ENCODE data around the gene PRRG4. TPM values are rescaled to one million over a fixed set of nuclear protein-coding genes. Genes with fewer than 3 reads are reported as not detected.

Gene PRRG4
- total and polyA plus RNA-seq, 2 of the 4 experiments (the other 2 are of a cell fraction), result not detected

DNA sequence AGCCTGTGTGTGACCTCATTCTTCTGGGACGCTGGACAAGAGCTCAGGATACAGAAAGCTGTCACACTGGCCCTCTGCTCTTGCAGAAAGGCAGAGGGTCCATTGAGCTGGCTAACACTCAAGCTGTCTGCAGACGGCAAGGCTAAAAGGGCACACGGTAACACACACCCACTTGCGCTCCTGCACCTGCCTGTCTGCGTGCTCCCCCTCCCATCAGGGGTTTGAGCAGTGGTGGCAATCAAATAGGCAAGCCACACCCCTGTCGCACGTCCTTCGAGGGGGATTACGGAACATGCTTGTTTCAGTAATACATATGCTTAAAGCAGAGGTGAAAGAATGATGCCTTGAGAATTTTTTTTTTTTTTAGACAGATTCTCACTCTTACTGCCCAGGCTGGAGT is 55.8 kb downstream of the PRRG4 start:
- no peak overlapping the region for H3K4me2 ChIP-seq (ENCODE audit: low read depth, low read length)
- no peaks in the 10 kb centered on the region for H3K79me1 ChIP-seq (ENCODE audit: low read depth in 1 of 2, low read length in 2 of 2)
- intact Hi-C loops (cut with micrococcal nuclease) (no loop called here), dilution Hi-C loops (cut with HindIII; ENCODE audit: low sequenced_read_pairs, unreplicated experiment) (no loop called here), in situ Hi-C loops (cut with MboI; ENCODE audit: low sequenced_read_pairs) (no loop called here)
- no peak overlapping the region for H2BK5ac ChIP-seq (ENCODE audit: low read depth, low read length, poor library complexity, severe bottlenecking)
- H4K91ac ChIP-seq (ENCODE audit: insufficient read depth, low read depth, low read length), result no peak overlapping the region
- no peak overlapping the region for H2BK15ac ChIP-seq (ENCODE audit: low read depth, low read length)
- H2AFZ ChIP-seq (replicated peaks; ENCODE audit: low read length, poor library complexity), result no peak overlapping the region
- H4K5ac ChIP-seq (ENCODE audit: low read depth, low read length), result no peak overlapping the region
- WGBS, 2 experiments (ENCODE audit: extremely low coverage in 2 of 2, insufficient read length in 1 of 2), result 90% methylated on average over 2 of the region's 9 CpGs; no CpG with 5 or more reads in 1 of the 2 experiments
- no peaks in the 10 kb centered on the region for H3K9me3 ChIP-seq (ENCODE audit: control insufficient read depth, insufficient read depth, low read length)
- no peak overlapping the region for H3K4me3 ChIP-seq (ENCODE audit: insufficient read depth, low read depth, low read length)
- ChIA-PET CTCF (interaction anchor here (0.6 to 1.4 kb wide), 3 partner anchors 8 to 76 kb away, joined by 3 to 4 read pairs (median 4); no protein-coding TSS in a partner anchor), POLR2A (ENCODE audit: unreplicated experiment) (no interaction called here)
- no peaks in the 10 kb centered on the region for H4K20me1 ChIP-seq (ENCODE audit: insufficient read depth, low read length)
- H3K27ac ChIP-seq (ENCODE audit: insufficient read depth, low read length), result no peak overlapping the region
- H4K8ac ChIP-seq (ENCODE audit: low read depth in 2 of 2, low read length in 2 of 2), result no peak overlapping the region
- no peak overlapping the region for H3K56ac ChIP-seq (ENCODE audit: extremely low read depth, insufficient read depth, low read length)
- no peak overlapping the region for H2BK20ac ChIP-seq (ENCODE audit: low read depth, low read length)
- H2AK5ac ChIP-seq (ENCODE audit: low read depth, low read length), result no peak overlapping the region
- H3K36me3 ChIP-seq (ENCODE audit: control insufficient read depth, insufficient read depth, low read length), result no peaks in the 10 kb centered on the region
- no TSS peak for BruUV-seq (replicated peaks)
- H2AK9ac ChIP-seq (replicated peaks; ENCODE audit: low read depth, low read length, poor library complexity), result no peak overlapping the region
- H3K27me3 ChIP-seq (ENCODE audit: control insufficient read depth, insufficient read depth, low read length), result peaks cover 1% of the 10 kb centered on the region; the same call in 1 of the 2 replicates
- no peak overlapping the region for H3K23ac ChIP-seq (ENCODE audit: low read depth, low read length)
- no peak overlapping the region for H3K9ac ChIP-seq (ENCODE audit: low read depth, low read length)
- DNase-seq (no peak), ATAC-seq (ENCODE audit: low read depth) (no peak)
- peaks cover 2% of the 10 kb centered on the region; the same call in 1 of the 2 replicates for H3K4me1 ChIP-seq (ENCODE audit: control insufficient read depth, insufficient read depth, low read length)
- no peaks in the 10 kb centered on the region for H3K9me1 ChIP-seq (ENCODE audit: insufficient read depth, low read length)
- no peak for TF ChIP-seq ELK1 (IDR thresholded peaks at IDR 0.05; ENCODE audit: borderline replicate concordance, low read depth, low read length)
- TF ChIP-seq RAD21 (IDR thresholded peaks at IDR 0.05; ENCODE audit: low read length), result no peak
- no peak for TF ChIP-seq BHLHE40 (IDR thresholded peaks at IDR 0.05; ENCODE audit: low read depth, low read length)
- TF ChIP-seq NFE2L2 (IDR thresholded peaks at IDR 0.05; ENCODE audit: low read depth, low read length), result no peak
- TF ChIP-seq, protein P1, sequence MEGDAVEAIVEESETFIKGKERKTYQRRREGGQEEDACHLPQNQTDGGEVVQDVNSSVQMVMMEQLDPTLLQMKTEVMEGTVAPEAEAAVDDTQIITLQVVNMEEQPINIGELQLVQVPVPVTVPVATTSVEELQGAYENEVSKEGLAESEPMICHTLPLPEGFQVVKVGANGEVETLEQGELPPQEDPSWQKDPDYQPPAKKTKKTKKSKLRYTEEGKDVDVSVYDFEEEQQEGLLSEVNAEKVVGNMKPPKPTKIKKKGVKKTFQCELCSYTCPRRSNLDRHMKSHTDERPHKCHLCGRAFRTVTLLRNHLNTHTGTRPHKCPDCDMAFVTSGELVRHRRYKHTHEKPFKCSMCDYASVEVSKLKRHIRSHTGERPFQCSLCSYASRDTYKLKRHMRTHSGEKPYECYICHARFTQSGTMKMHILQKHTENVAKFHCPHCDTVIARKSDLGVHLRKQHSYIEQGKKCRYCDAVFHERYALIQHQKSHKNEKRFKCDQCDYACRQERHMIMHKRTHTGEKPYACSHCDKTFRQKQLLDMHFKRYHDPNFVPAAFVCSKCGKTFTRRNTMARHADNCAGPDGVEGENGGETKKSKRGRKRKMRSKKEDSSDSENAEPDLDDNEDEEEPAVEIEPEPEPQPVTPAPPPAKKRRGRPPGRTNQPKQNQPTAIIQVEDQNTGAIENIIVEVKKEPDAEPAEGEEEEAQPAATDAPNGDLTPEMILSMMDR (conservative IDR thresholded peaks at IDR 0.05; ENCODE audit: low read depth, low read length), result no peak
- no peak for TF ChIP-seq RCOR1 (IDR thresholded peaks at IDR 0.05; ENCODE audit: insufficient replicate concordance, low read length)
- no peak for TF ChIP-seq SMC3 (IDR thresholded peaks at IDR 0.05; ENCODE audit: low read depth, low read length)
- TF ChIP-seq FOS (IDR thresholded peaks at IDR 0.05; ENCODE audit: low read depth, low read length), result no peak
- TF ChIP-seq MXI1 (IDR thresholded peaks at IDR 0.05; ENCODE audit: borderline replicate concordance, low read depth, low read length), result no peak
- no peak for TF ChIP-seq RFX5 (IDR thresholded peaks at IDR 0.05; ENCODE audit: low read depth, low read length)
- TF ChIP-seq MAZ (IDR thresholded peaks at IDR 0.05; ENCODE audit: borderline replicate concordance, low read depth, low read length), result no peak
- TF ChIP-seq MAFK (IDR thresholded peaks at IDR 0.05; ENCODE audit: low read depth, low read length), result no peak
- TF ChIP-seq POLR2A (IDR thresholded peaks at IDR 0.05; ENCODE audit: low read depth, low read length), result no peak
- TF ChIP-seq USF2 (IDR thresholded peaks at IDR 0.05; ENCODE audit: low read depth, low read length), result no peak
- no peak for TF ChIP-seq CEBPB (IDR thresholded peaks at IDR 0.05; ENCODE audit: low read depth, low read length)
- no peak for TF ChIP-seq CHD1 (IDR thresholded peaks at IDR 0.05; ENCODE audit: low read depth, low read length)
- no peak overlapping the region for H3K4ac ChIP-seq (ENCODE audit: low read depth, low read length)
- no peak overlapping the region for H3K14ac ChIP-seq (replicated peaks; ENCODE audit: low read depth, low read length)
- no peak overlapping the region for H3K18ac ChIP-seq (ENCODE audit: low read depth, low read length)
- no peak overlapping the region for H2BK120ac ChIP-seq (ENCODE audit: low read depth, low read length)

Data from IMR-90 (cell line).